ENCODE data around the gene TUBA1B. TPM values are rescaled to one million over a fixed set of nuclear protein-coding genes. Genes with fewer than 3 reads are reported as not detected.

Gene TUBA1B
- total and polyA plus RNA-seq, 2 of the 13 experiments (the other 11 are each of a cell fraction or from before 2014, with no cell fraction given) = 1,275 to 1,353 TPM

- peak; percentile 69 for TF ChIP-seq GATAD2A (CRISPR knock-in tag; IDR thresholded peaks at IDR 0.05)
- peak; percentile 91 for TF ChIP-seq ZNF17 (CRISPR knock-in tag; IDR thresholded peaks at IDR 0.05)
- TF ChIP-seq ZNF274 (CRISPR knock-in tag; IDR thresholded peaks at IDR 0.05) = peak; percentile 70; the same call in 1 of the 2 replicates
- peak; percentile 48; the same call in 1 of the 2 replicates for TF ChIP-seq MBD4 (IDR thresholded peaks at IDR 0.05; ENCODE audit: borderline replicate concordance, low read length)
- TF ChIP-seq ZNF644 (CRISPR knock-in tag; IDR thresholded peaks at IDR 0.05; ENCODE audit: low read depth) = no peak
- no peak for TF ChIP-seq PCBP1 (IDR thresholded peaks at IDR 0.05; ENCODE audit: borderline replicate concordance, low read depth, low read length)
- no peak; the same call in 1 of the 2 replicates for TF ChIP-seq GLI4 (CRISPR knock-in tag; IDR thresholded peaks at IDR 0.05; ENCODE audit: borderline replicate concordance)
- peak; percentile 93; the same call in 1 of the 2 replicates for TF ChIP-seq ZFP37 (CRISPR knock-in tag; IDR thresholded peaks at IDR 0.05; ENCODE audit: borderline replicate concordance)
- peak; percentile 14; the same call in 1 of the 2 replicates for TF ChIP-seq ZNF761 (CRISPR knock-in tag; conservative IDR thresholded peaks at IDR 0.05)
- peak; percentile 29 to 32; a peak in 1 of 4 replicates for TF ChIP-seq MAFK (conservative IDR thresholded peaks at IDR 0.05 in 1 of 2, IDR thresholded peaks at IDR 0.05 in 1 of 2; ENCODE audit: low read length in 2 of 2)
- no peak for TF ChIP-seq ZNF10 (CRISPR knock-in tag; IDR thresholded peaks at IDR 0.05; ENCODE audit: borderline replicate concordance, low read depth)
- TF ChIP-seq AKAP8 (CRISPR knock-in tag; IDR thresholded peaks at IDR 0.05) = peak; percentile 97
- no peak; the same call in 1 of the 2 replicates for TF ChIP-seq ZNF383 (CRISPR knock-in tag; IDR thresholded peaks at IDR 0.05; ENCODE audit: borderline replicate concordance)
- TF ChIP-seq GRHL1 (CRISPR knock-in tag; conservative IDR thresholded peaks at IDR 0.05) = no peak; the same call in 1 of the 2 replicates
- peak; percentile 19; the same call in 1 of the 2 replicates for TF ChIP-seq SP4 (CRISPR knock-in tag; IDR thresholded peaks at IDR 0.05)
- TF ChIP-seq ZSCAN29 (CRISPR knock-in tag; conservative IDR thresholded peaks at IDR 0.05) = no peak
- peak; percentile 46; the same call in 1 of the 2 replicates for TF ChIP-seq ZBTB44 (CRISPR knock-in tag; IDR thresholded peaks at IDR 0.05)
- peak; percentile 51; the same call in 1 of the 2 replicates for TF ChIP-seq ZNF691 (CRISPR knock-in tag; IDR thresholded peaks at IDR 0.05; ENCODE audit: borderline replicate concordance, low read depth)
- peak; percentile 82; the same call in 1 of the 2 replicates for TF ChIP-seq SSRP1 (CRISPR knock-in tag; IDR thresholded peaks at IDR 0.05)
- TF ChIP-seq ZBTB8A (CRISPR knock-in tag; IDR thresholded peaks at IDR 0.05; ENCODE audit: borderline replicate concordance, low read depth) = no peak; the same call in 1 of the 2 replicates
- peak; percentile 89 for TF ChIP-seq ZNF546 (CRISPR knock-in tag; conservative IDR thresholded peaks at IDR 0.05)
- no peak for TF ChIP-seq ZNF292 (CRISPR knock-in tag; IDR thresholded peaks at IDR 0.05; ENCODE audit: borderline replicate concordance, low read depth)
Measured at GRCh38 chr12:49130151-49131050, 794 bp downstream of the TUBA1B start (continued).
